Naive thymus-derived CD8-positive, alpha-beta T cell (primary cell): ENCODE results near the gene RALY. TPM values are rescaled to one million over a fixed set of nuclear protein-coding genes. Genes with fewer than 3 reads are reported as not detected.

ENCODE experiments used
- ATAC-seq, 2 donors: fragments of 150-1000 bp; cut with Tn5 transposase in 1 of 2; sonication (Bioruptor Pico), chemical (Tn5 transposase) in 1 of 2; 1 replicate in 1 of 2; 2 replicates in 1 of 2; pipeline ENCODE4 v1.10.0; 2021; ENCODE audit warnings: mild to moderate bottlenecking in 2 of 2, moderate library complexity in 2 of 2
- POLR2A ChIA-PET: fragments of 350-600 bp; sonication (Branson Sonifier 250); formaldehyde crosslinking; loops from one replicate; lab custom pipeline; 2021; ENCODE audit warnings: antibody characterized with exemption; lab: Charles Lee
- DNase-seq, 10 donors: peaks; one replicate each; pipeline versions ENCODE4 v3.0.0 to v3.0.0-alpha.2; 2020 to 2022
- H3K27ac Mint-ChIP-seq, 10 donors: one replicate each; pipeline ENCODE4 v1.8.0; 2020 to 2022; ENCODE audit warnings: mild to moderate bottlenecking in 10 of 10, mixed read lengths in 10 of 10, moderate library complexity in 4 of 10, inconsistent platforms in 1 of 10
- H3K27me3 Mint-ChIP-seq, 5 donors: one replicate each; pipeline ENCODE4 v1.8.0; 2021 to 2022; ENCODE audit warnings: mixed read lengths in 5 of 5
- H3K36me3 Mint-ChIP-seq, 3 donors: one replicate each; pipeline ENCODE4 v1.8.0; 2020 to 2022; ENCODE audit warnings: mixed read lengths in 3 of 3, mild to moderate bottlenecking in 2 of 3, inconsistent platforms in 1 of 3
- H3K4me1 Mint-ChIP-seq, 4 donors: one replicate each; pipeline ENCODE4 v1.8.0; 2021 to 2022; ENCODE audit warnings: mixed read lengths in 4 of 4
- H3K4me3 Mint-ChIP-seq, 10 donors: one replicate each; pipeline ENCODE4 v1.8.0; 2020 to 2022; ENCODE audit warnings: mild to moderate bottlenecking in 10 of 10, mixed read lengths in 10 of 10, moderate library complexity in 6 of 10, inconsistent platforms in 1 of 10
- H3K9me3 Mint-ChIP-seq, 9 donors: one replicate each; pipeline ENCODE4 v1.8.0; 2020 to 2022; ENCODE audit warnings: mixed read lengths in 9 of 9, mild to moderate bottlenecking in 3 of 9, inconsistent platforms in 1 of 9, moderate library complexity in 1 of 9
- polyA plus RNA-seq, 3 donors: library from polyadenylated mRNA; unstranded; fragments of 300-500 nt; fragmentation: Illumina TruSeq; gene quantifications; one replicate each; pipeline ENCODE4 v1.2.3, GENCODE V29; 2021
- total RNA-seq, 8 experiments: library from RNA in 2 of 8; stranded (reverse) in 2 of 8; gene quantifications; one replicate each; pipeline ENCODE4 v1.2.3 and lab custom pipeline; 2021 to 2026

The RALY gene
- total and polyA plus RNA-seq, 5 experiments from 2014 or later: 105 to 211 (median 175) TPM

DNA sequence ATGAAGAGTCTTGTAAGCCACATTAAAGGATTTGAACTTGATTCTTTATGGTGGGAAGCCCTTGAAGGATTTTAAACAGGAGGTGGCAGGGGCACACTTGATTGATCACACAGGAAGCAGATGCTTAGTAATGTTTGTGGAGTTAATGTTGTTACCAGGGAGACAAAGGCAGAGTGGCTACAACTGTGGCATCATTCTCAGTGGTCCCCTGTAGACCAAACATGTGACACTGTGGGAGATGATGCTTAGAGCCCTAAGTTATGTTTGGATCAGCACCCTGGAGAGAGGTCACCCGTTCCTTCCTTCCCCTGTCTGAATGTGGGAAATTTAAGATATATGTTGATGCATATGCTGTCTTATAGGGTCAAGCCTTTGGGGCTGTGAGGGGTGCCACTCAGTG is 65.1 kb downstream of the RALY start:
- Mint-ChIP-seq H3K27me3 (no peaks in the 10 kb centered on the region), H3K27ac (peak overlapping the region; percentile 3 to 91 (median 70)), H3K4me1 (peaks cover 50 to 91% (median 88%) of the 10 kb centered on the region in 4 donors), H3K4me3 (peak overlapping the region in 2 of 10 donors; percentile 0 to 39), H3K36me3 (peaks cover 0 to 17% (median 0%) of the 10 kb centered on the region in 3 donors), H3K9me3 (no peaks in the 10 kb centered on the region)
- POLR2A ChIA-PET: interaction anchor here (0.9 kb wide), 1 partner anchor 20 kb away, joined by 3 read pairs; no protein-coding TSS in a partner anchor
- DNase-seq (peak in 8 of 10 donors; percentile 16 to 74 (median 46)), ATAC-seq (peak; percentile 89 to 94)

DNA sequence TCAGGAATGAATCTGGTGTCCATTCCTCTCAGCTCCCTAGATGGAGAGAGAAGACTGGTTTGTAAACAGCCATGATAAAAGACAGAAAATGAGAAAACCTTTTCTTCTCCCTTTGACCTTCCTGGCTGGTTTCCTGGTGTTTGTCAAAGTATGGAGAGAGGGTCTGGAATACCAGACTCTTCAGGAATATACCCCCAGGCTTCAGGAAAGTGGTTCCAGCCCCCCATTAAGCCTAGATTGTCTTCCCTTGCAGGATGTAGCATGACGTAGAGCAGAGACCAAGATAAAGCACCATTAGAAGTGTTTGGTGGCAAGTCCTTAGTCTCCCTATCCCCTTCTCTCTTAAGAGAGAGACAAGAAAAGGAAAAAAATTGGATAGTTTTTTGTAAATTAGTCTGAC is 67.3 kb downstream of the RALY start:
- H3K27me3 Mint-ChIP-seq: no peaks in the 10 kb centered on the region
- no peak for ATAC-seq
- peaks cover 0 to 27% (median 0%) of the 10 kb centered on the region in 3 donors for H3K36me3 Mint-ChIP-seq
- no peaks in the 10 kb centered on the region for H3K9me3 Mint-ChIP-seq
- POLR2A ChIA-PET: no interaction called here
- peaks cover 55 to 88% (median 83%) of the 10 kb centered on the region in 4 donors for H3K4me1 Mint-ChIP-seq
- no peak overlapping the region for H3K4me3 Mint-ChIP-seq
- no peak for DNase-seq
- peak overlapping the region in 8 of 10 donors; percentile 23 to 80 (median 66) for H3K27ac Mint-ChIP-seq

DNA sequence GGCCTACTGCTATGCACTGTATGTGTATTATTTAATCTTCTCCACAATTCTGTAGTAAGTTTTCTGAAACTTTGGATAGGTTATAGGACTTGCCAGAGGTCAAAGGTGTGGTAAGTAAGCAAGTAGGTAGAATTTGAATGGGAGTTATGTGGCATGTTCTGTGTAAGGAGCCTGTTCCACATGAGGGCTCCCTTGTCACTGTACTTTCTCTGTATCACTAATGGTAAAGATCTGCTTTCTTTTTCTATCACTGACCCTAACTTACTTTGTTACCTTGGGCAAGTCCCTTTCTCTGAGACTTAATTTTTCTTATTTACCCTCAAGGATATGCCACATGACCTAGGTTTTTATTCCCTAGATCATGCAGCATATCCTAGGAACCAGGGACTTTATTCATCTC is 68.0 kb downstream of the RALY start:
- peak overlapping the region; percentile 10 to 80 (median 49) for H3K27ac Mint-ChIP-seq
- H3K4me1 Mint-ChIP-seq: peaks cover 51 to 82% (median 79%) of the 10 kb centered on the region in 4 donors
- H3K9me3 Mint-ChIP-seq: no peaks in the 10 kb centered on the region

DNA sequence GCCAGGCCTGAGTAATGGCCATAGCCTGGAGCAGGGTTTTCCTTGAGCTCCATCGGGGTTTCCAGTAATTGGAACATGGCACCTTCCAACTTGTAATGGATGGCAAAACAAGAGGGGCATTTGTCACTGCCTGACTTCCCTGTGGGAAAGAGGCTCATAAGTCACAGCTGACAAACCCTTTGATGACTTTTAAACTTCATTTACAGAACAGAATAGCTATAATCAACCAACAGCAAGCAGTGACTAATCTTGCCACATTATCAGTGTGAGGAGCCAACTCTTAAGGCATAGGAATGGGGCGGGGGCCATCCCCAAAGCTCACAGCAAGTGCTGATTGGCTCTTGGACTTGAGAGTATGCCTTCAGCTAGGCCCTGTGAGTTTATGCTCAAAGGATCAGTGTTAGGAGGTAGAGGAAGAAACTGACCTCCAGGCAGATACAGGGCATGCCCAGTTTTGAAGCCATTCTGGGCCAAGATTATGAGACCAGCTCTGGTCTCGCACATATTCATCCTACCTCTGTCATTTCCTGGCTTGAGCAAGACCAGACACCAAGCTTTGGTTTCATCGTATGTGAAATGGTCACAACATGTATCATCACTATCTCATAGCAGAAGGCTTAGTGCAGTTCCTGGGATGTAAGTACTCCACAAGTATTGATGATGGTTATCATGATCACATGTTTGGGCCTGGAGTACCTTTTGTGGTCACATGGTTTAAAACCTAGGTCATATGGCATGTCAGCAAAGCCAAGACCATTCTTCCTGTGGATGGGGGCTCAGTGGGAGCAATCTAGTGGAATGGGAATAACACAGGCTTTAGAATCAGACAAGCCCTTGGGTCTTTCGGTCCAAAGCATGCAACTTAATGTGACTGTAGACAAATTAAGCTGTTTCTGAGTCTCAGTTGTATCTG is 69.1 kb downstream of the RALY start:
- Mint-ChIP-seq H3K27ac (peak overlapping the region in 9 of 10 donors; percentile 9 to 63 (median 43)), H3K4me3 (no peak overlapping the region), H3K9me3 (no peaks in the 10 kb centered on the region), H3K36me3 (peaks cover 0 to 29% (median 0%) of the 10 kb centered on the region in 3 donors), H3K27me3 (no peaks in the 10 kb centered on the region), H3K4me1 (peaks cover 49 to 79% (median 77%) of the 10 kb centered on the region in 4 donors)
- DNase-seq (no peak), ATAC-seq (no peak)
- POLR2A ChIA-PET: no interaction called here

More for the DNA sequence above, 68.0 kb downstream of the RALY start:
- no peak overlapping the region for H3K4me3 Mint-ChIP-seq
- H3K36me3 Mint-ChIP-seq: peaks cover 0 to 27% (median 0%) of the 10 kb centered on the region in 3 donors
- no peak for ATAC-seq
- POLR2A ChIA-PET: no interaction called here
- no peak for DNase-seq
- H3K27me3 Mint-ChIP-seq: no peaks in the 10 kb centered on the region

DNA sequence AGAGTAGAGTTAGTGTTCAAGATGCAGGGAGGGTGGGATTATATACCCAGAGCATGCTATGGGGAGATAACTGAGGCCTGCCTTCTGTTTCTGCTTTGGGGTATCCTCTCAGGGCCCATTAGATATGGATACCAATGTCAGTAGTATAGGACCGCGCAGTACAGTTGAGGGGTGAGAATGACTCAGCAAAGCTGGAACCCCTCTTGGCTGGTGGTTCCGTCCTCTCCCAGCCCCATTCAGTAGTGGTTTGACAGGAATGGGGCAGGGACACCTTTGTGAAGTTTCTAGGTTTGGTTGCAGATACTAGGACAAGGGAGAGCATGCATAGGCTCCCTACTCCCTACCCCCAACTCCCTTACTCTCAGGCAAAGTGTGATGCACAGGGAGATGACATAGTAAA is 70.6 kb downstream of the RALY start:
- POLR2A ChIA-PET: no interaction called here
- H3K27me3 Mint-ChIP-seq: no peaks in the 10 kb centered on the region
- H3K4me1 Mint-ChIP-seq: peaks cover 45 to 79% (median 76%) of the 10 kb centered on the region in 4 donors
- H3K27ac Mint-ChIP-seq: peak overlapping the region in 9 of 10 donors; percentile 19 to 86 (median 68)
- H3K4me3 Mint-ChIP-seq: no peak overlapping the region
- DNase-seq: no peak
- ATAC-seq: no peak
- peaks cover 0 to 28% (median 0%) of the 10 kb centered on the region in 3 donors for H3K36me3 Mint-ChIP-seq
- no peaks in the 10 kb centered on the region for H3K9me3 Mint-ChIP-seq

DNA sequence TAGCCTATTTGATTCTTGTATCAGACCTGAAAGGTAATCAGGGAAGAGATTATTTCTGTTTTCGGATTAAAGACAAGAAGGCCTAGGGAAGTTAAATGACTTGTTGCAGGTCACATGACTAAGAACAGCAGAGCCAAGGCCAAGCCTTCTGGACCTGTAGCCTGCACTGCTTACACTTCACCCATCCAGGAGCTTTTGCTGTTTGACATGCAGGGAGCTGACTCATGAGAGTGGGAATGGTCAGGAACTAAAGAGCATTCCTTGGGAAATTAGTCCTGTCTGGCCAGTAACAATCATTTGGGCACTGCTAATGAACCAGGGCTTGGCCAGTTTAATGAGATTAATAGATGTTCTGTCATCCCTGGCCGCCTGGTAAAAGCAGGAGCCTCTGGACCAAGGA is 71.5 kb downstream of the RALY start:
- Mint-ChIP-seq H3K4me1 (peaks cover 43 to 76% (median 75%) of the 10 kb centered on the region in 4 donors), H3K4me3 (no peak overlapping the region), H3K9me3 (no peaks in the 10 kb centered on the region), H3K27ac (peak overlapping the region in 9 of 10 donors; percentile 7 to 87 (median 75)), H3K36me3 (peaks cover 0 to 20% (median 0%) of the 10 kb centered on the region in 3 donors), H3K27me3 (no peaks in the 10 kb centered on the region)
- ATAC-seq (no peak), DNase-seq (no peak)
- POLR2A ChIA-PET: no interaction called here

- Mint-ChIP-seq H3K4me1 (peaks cover 35 to 64% (median 63%) of the 10 kb centered on the region in 4 donors), H3K27ac (peak overlapping the region in 9 of 10 donors; percentile 17 to 78 (median 48))
- POLR2A ChIA-PET: no interaction called here
Observed at GRCh38 chr20:34066476-34067090, 72.9 kb downstream of the RALY start.

GRCh38 chr20:34068001-34068400 is 74.3 kb downstream of the RALY start:
- no peaks in the 10 kb centered on the region for H3K27me3 Mint-ChIP-seq
- H3K36me3 Mint-ChIP-seq: peaks cover 0 to 32% (median 0%) of the 10 kb centered on the region in 3 donors
- ATAC-seq: no peak
- peak overlapping the region; percentile 9 to 82 (median 68) for H3K27ac Mint-ChIP-seq
- H3K9me3 Mint-ChIP-seq: no peaks in the 10 kb centered on the region
- no peak for DNase-seq
- H3K4me3 Mint-ChIP-seq: no peak overlapping the region
- H3K4me1 Mint-ChIP-seq: peaks cover 34 to 59% (median 51%) of the 10 kb centered on the region in 4 donors
- POLR2A ChIA-PET: no interaction called here

More at GRCh38 chr20:34066476-34067090, 72.9 kb downstream of the RALY start:
- ATAC-seq (no peak), DNase-seq (no peak)
- no peak overlapping the region for H3K4me3 Mint-ChIP-seq
- H3K27me3 Mint-ChIP-seq: no peaks in the 10 kb centered on the region
- peaks cover 0 to 20% (median 0%) of the 10 kb centered on the region in 3 donors for H3K36me3 Mint-ChIP-seq
- H3K9me3 Mint-ChIP-seq: no peaks in the 10 kb centered on the region

- Mint-ChIP-seq H3K9me3 (no peaks in the 10 kb centered on the region), H3K36me3 (peaks cover 0 to 42% (median 0%) of the 10 kb centered on the region in 3 donors), H3K27ac (peak overlapping the region in 8 of 10 donors; percentile 40 to 92 (median 72)), H3K4me1 (peaks cover 31 to 47% (median 41%) of the 10 kb centered on the region in 4 donors), H3K27me3 (no peaks in the 10 kb centered on the region), H3K4me3 (no peak overlapping the region)
- peak; percentile 90 to 95 for ATAC-seq
- POLR2A ChIA-PET: interaction anchor here (0.5 to 1.6 kb wide), 2 partner anchors 34 to 43 kb away, joined by 3 read pairs; partner anchors contain the start of gene EIF2S2
- DNase-seq: peak; percentile 18 to 77 (median 53)
Observed at GRCh38 chr20:34069341-34070078, 75.8 kb downstream of the RALY start.

DNA sequence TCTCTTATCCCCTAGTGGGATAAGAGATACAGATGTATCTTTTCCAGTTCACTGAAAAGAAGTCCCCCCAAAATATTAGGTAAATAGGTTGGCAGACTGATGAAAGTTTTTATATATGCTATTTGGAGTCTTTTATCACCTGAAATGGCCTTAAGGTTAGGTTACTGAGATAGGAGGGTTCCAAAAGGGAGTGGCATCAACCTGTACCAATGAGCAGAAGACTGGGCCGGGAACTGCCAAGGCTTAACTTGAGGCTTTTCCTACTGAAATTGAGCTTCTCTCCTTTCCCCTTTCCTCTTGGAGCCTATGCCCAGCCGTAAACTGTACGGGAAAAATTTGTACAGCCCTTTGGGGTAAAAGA is 76.3 kb downstream of the RALY start:
- no peak overlapping the region for H3K4me3 Mint-ChIP-seq
- no peak for DNase-seq
- H3K27ac Mint-ChIP-seq: peak overlapping the region in 3 of 10 donors; percentile 67 to 92 (median 89)
- POLR2A ChIA-PET: interaction anchor here (0.6 to 1.6 kb wide), 2 partner anchors 42 to 63 kb away, joined by 3 to 5 read pairs; partner anchors contain the start of gene EIF2S2
- peaks cover 0 to 40% (median 0%) of the 10 kb centered on the region in 3 donors for H3K36me3 Mint-ChIP-seq
- H3K4me1 Mint-ChIP-seq: peaks cover 28 to 42% (median 37%) of the 10 kb centered on the region in 4 donors
- ATAC-seq: no peak
- no peaks in the 10 kb centered on the region for H3K9me3 Mint-ChIP-seq
- H3K27me3 Mint-ChIP-seq: no peaks in the 10 kb centered on the region

- Mint-ChIP-seq H3K4me1 (peaks cover 23 to 34% (median 30%) of the 10 kb centered on the region in 4 donors), H3K36me3 (peaks cover 0 to 41% (median 0%) of the 10 kb centered on the region in 3 donors), H3K27me3 (no peaks in the 10 kb centered on the region), H3K4me3 (no peak overlapping the region), H3K9me3 (no peaks in the 10 kb centered on the region), H3K27ac (peak overlapping the region in 3 of 10 donors; percentile 20 to 33 (median 28))
- POLR2A ChIA-PET: no interaction called here
- DNase-seq (no peak), ATAC-seq (no peak)
Observed at GRCh38 chr20:34070859-34071258, 77.1 kb downstream of the RALY start.

GRCh38 chr20:34072076-34072475 is 78.4 kb downstream of the RALY start:
- ATAC-seq (no peak), DNase-seq (no peak)
- Mint-ChIP-seq H3K4me1 (peaks cover 24 to 33% (median 26%) of the 10 kb centered on the region in 4 donors), H3K27ac (peak overlapping the region in 5 of 10 donors; percentile 22 to 79 (median 43)), H3K9me3 (no peaks in the 10 kb centered on the region), H3K36me3 (peaks cover 0 to 53% (median 0%) of the 10 kb centered on the region in 3 donors), H3K4me3 (no peak overlapping the region), H3K27me3 (no peaks in the 10 kb centered on the region)
- POLR2A ChIA-PET: no interaction called here
